HL-60 (cell line): ENCODE results near the gene BCL2L15.

ENCODE experiments used
- DNase-seq, 2 experiments: peaks; one replicate each; pipeline ENCODE4 v3.0.0-alpha.2; 2010 to 2020; ENCODE audit warnings: low read depth in 1 of 2, low spot score in 1 of 2
- H3K27ac ChIP-seq: fragments of 250-450 bp; sonication (Bioruptor Pico); replicated peaks from 2 replicates; pipeline ENCODE4 v1.5.1; 2020; ENCODE audit warnings: mild to moderate bottlenecking, moderate library complexity
- H3K27me3 ChIP-seq: fragments of 250-450 bp; sonication (Bioruptor Pico); 2 replicates; pipeline ENCODE4 v1.5.1; 2021; ENCODE audit warnings: mild to moderate bottlenecking, moderate library complexity; ENCODE audit not compliant: insufficient read depth, poor library complexity, severe bottlenecking
- H3K4me3 ChIP-seq: replicated peaks from 2 replicates; pipeline ENCODE4 v1.5.1; 2011; ENCODE audit warnings: mild to moderate bottlenecking, control low read depth, low read length; ENCODE audit not compliant: insufficient read depth
- CTCF ChIP-seq: IDR thresholded peaks from one replicate; pipeline ENCODE4 v1.5.1; 2011; ENCODE audit warnings: low read length, control low read depth, inconsistent platforms; ENCODE audit not compliant: insufficient read depth
- GABPA ChIP-seq: IDR thresholded peaks from 2 replicates; pipeline ENCODE4 v1.6.1; 2012; ENCODE audit warnings: low read depth
- POLR2AphosphoS5 ChIP-seq: IDR thresholded peaks from 2 replicates; pipeline ENCODE4 v1.6.1; 2012; ENCODE audit warnings: low read depth
- SPI1 ChIP-seq: IDR thresholded peaks from 2 replicates; pipeline ENCODE4 v1.6.1; 2012; ENCODE audit warnings: low read depth, mild to moderate bottlenecking, borderline replicate concordance
- TF ChIP-seq, protein P1 (sequence below): IDR thresholded peaks from 2 replicates; pipeline ENCODE4 v1.6.1; 2012; ENCODE audit warnings: low read depth; ENCODE audit not compliant: insufficient replicate concordance

The BCL2L15 gene

GRCh38 chr1:113917400-113918082 lies 30.2 kb upstream of the BCL2L15 start:
- Histone ChIP-seq H3K27ac (no peak overlapping the region), H3K4me3 (no peak overlapping the region), H3K27me3 (no peaks in the 10 kb centered on the region)
- DNase-seq, result no peak
- no peak for TF ChIP-seq GABPA
- TF ChIP-seq, protein P1, sequence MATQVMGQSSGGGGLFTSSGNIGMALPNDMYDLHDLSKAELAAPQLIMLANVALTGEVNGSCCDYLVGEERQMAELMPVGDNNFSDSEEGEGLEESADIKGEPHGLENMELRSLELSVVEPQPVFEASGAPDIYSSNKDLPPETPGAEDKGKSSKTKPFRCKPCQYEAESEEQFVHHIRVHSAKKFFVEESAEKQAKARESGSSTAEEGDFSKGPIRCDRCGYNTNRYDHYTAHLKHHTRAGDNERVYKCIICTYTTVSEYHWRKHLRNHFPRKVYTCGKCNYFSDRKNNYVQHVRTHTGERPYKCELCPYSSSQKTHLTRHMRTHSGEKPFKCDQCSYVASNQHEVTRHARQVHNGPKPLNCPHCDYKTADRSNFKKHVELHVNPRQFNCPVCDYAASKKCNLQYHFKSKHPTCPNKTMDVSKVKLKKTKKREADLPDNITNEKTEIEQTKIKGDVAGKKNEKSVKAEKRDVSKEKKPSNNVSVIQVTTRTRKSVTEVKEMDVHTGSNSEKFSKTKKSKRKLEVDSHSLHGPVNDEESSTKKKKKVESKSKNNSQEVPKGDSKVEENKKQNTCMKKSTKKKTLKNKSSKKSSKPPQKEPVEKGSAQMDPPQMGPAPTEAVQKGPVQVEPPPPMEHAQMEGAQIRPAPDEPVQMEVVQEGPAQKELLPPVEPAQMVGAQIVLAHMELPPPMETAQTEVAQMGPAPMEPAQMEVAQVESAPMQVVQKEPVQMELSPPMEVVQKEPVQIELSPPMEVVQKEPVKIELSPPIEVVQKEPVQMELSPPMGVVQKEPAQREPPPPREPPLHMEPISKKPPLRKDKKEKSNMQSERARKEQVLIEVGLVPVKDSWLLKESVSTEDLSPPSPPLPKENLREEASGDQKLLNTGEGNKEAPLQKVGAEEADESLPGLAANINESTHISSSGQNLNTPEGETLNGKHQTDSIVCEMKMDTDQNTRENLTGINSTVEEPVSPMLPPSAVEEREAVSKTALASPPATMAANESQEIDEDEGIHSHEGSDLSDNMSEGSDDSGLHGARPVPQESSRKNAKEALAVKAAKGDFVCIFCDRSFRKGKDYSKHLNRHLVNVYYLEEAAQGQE, result no peak
- TF ChIP-seq CTCF, result no peak
- no peak for TF ChIP-seq POLR2AphosphoS5
- TF ChIP-seq SPI1, result no peak

GRCh38 chr1:113916974-113917373 lies 29.6 kb upstream of the BCL2L15 start:
- no peaks in the 10 kb centered on the region for H3K27me3 ChIP-seq
- no peak for DNase-seq
- TF ChIP-seq POLR2AphosphoS5 (no peak), SPI1 (no peak), CTCF (no peak), GABPA (no peak)
- TF ChIP-seq, protein P1, result no peak

DNA sequence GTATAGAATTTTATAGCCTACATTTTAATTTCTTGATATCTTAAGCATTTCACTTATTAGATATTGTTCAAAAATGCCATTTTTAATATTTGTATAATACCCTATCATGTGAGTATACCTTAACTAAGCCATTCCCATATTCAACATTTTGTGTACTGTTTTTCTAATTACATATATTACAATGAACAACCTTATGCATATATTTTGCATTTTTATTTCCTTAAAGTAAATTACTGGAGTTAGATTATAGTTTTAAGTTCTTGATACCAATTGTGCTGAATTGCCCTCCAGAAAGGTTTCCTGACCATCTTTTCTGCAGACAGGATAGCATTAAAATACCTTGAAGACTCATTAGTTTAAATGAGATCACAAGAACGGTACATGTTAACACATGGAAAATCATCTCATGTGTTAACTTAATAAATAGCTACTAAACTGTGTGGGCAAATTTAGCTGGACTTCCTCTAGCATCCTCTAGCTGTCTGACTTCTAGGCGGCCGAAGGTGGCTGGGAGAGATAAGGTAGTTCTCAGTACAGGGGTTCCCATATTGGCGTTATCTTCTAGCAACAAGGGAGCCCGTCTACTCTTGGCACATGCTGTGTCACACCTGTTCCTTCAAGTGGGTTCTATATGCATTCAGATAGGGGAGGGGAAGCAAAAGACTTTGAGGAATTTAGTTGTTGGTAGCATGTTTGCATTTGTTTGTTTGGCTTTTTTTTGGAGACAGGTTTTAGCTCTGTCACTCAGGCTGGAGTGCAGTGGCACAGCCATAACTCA lies 26.7 kb upstream of the BCL2L15 start:
- no peaks in the 10 kb centered on the region for H3K27me3 ChIP-seq
- H3K27ac ChIP-seq, result no peak overlapping the region
- DNase-seq, result no peak
- TF ChIP-seq, protein P1, result no peak
- TF ChIP-seq CTCF (no peak), POLR2AphosphoS5 (no peak), GABPA (no peak), SPI1 (no peak)
- H3K4me3 ChIP-seq, result no peak overlapping the region

More at GRCh38 chr1:113916974-113917373, 29.6 kb upstream of the BCL2L15 start:
- H3K4me3 ChIP-seq, result no peak overlapping the region
- no peak overlapping the region for H3K27ac ChIP-seq
